Raji (cell line): Measurements from ENCODE around the gene RAC3.

ENCODE experiments used
- POLR2A ChIP-seq: IDR thresholded peaks from 2 replicates; pipeline ENCODE4 v1.6.1; 2011; ENCODE audit warnings: low read depth, low read length, control low read depth; ENCODE audit not compliant: insufficient read depth

RAC3 gene

DNA sequence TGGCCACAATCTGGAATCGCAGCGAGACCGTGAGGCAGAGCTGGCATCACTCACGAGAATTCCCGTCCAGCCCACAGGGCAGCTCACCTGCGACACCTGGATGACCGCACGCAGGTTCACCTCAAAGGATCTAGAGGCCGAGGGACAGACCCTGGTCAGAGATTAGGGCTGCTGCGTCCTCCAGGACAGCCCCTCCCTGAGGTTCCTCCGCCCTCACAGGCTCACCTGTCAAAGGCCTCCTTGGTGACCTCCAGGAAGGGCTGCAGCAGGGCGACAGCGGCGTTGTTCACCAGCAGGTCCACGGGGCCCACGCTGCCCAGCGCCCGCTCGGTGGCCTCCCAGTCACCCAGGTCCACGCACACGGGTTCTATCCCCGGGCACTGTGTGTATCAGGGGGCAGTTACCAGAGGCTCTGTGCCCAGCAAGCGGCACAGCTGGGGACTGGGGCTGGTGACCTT is 5.2 kb downstream of the RAC3 start:
- no peak for TF ChIP-seq POLR2A

GRCh38 chr17:82037092-82037888 is 5.8 kb downstream of the RAC3 start, which contains the start of gene DCXR:
Gene DCXR, minus strand, starts transcription at chr17:82037697. Its CDS starts 15 bp downstream, at chr17:82037682.
- TF ChIP-seq POLR2A = peak; percentile 97

GRCh38 chr17:82037889-82038195 is 6.4 kb downstream of the RAC3 start:
- TF ChIP-seq POLR2A = no peak

- TF ChIP-seq POLR2A = no peak
Measured at GRCh38 chr17:82039695-82040299, 8.3 kb downstream of the RAC3 start.

DNA sequence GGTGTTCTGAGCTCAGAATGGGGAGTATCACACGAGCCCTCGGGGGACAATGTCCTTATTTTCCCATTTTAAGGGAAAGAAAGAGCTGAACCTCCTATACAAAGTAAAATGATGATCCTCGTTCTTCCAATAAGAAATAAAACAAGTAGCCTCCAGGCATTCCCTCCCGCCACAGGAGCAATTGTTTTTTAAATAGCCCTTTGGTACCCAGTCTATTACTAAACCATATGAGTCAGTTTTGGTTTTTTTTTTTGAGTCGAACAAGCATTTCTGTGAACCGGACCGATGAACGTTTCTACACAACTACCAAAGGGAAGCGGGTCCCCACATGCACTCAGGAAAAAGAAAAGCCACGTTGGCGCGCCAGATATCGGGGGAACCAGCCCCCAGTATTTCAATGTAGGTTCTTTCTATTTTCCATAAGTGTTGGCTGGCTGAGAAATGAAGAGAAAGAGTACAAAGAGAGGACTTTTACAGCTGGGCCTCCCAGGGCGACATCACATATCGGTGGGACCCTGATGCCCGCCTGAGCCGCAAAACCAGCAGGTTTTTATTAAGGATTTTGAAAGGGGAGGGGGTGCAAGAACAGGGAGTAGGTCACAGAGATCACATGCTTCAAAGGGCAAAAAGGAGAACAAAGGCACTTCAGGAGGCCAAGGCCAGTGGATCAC is 9.8 kb downstream of the RAC3 start:
- TF ChIP-seq POLR2A = no peak

- TF ChIP-seq POLR2A = no peak
Measured at GRCh38 chr17:82042649-82043048, 11.2 kb downstream of the RAC3 start.

DNA sequence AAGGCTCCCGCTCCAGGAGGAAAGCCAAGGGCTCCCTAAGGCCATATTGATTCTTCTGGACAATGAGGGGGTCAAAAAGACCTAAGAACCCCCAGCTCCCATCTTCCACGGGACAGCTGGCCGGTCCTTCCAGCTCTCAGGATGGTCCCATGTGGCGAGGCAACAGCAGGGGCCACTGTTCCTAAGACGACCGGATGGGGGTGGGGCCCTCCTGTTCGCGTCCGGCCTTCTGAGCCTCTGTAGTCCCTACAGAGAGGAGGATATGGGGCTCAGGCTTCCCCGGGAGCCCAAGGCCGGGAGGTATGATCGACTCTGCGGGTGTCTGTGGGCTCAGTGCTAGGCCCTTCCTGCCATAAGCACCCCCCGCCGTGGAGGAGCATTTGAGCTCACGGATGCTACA is 12.0 kb downstream of the RAC3 start:
- no peak for TF ChIP-seq POLR2A

DNA sequence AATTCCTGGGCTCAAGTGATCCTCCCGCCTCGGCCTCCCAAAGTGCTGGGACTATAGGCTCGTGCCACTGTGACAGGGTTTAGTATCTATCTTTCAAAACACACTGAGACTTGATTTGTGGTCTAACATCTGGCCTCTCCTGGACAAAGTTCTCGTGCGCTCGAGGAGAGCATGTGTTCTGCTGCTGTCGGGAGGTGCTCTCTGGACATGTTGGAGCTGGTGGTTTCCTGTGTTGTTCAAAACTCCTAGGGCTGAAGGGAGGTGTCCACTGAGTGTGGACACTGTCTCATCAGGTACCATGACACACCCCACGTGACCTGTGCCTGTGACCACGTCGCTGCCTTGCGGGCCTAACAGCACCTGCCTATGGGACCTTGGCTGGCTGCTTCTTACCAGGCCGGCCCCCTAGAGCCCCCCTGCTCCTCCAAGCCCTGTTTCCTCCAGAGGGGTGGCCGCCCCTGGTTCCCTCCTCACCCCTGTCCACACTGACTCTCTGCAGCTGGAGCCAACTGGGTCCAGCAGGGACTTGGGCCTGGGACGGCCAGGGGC is 14.5 kb downstream of the RAC3 start:
- no peak for TF ChIP-seq POLR2A

DNA sequence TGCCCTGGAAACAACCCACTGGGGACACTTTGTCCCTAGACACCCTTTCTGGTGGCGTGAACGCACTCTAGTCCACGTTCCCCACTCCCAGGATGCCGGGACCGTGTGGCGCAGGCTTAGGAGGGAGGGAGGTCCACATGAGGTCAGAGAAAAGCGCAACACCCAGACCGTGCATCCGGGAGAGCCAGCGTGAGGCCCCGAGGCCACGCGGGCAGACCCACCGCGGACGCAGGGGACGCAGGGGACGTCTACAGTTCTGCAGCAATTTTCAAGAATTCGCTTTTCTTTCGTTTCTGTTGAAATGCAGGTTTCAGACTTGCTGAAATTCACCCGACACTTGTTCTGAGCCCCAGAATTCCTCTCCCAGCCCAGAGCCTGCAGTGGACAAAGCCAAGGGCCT is 15.4 kb downstream of the RAC3 start:
- no peak for TF ChIP-seq POLR2A

GRCh38 chr17:82047379-82047778 is 15.9 kb downstream of the RAC3 start:
- TF ChIP-seq POLR2A = no peak

DNA sequence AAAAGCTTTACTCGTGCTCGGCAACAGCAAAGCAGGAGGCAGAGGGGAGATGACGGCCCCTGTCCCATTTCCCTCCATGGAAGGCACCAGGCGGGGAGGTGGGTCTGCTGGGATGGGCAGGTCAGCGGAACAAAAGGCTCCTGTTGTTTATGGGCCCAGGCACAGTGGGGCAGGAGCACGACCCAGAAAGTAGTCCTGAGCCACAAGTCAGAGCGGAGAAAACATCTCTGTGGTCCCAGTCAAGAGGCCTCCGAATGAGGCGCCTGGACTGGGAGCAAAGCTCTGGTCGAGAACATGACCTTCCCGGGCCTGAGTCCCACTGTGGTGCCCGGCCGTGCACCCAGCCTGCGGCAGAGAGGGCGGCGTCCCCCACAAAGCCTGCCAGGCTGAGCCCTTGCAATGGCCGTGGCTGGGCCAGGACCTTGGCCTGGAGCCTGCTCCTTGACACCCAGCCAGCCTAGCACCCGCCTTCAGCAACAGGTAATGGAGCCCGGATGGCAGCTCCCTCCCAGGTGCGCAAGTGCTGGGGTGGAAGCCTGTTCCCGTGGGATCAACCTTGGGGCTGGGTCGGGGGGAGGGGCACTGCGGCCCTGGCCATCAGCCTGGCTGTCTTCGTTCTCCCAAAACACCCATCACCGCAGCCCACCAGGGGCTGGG is 16.6 kb downstream of the RAC3 start:
- TF ChIP-seq POLR2A = no peak

DNA sequence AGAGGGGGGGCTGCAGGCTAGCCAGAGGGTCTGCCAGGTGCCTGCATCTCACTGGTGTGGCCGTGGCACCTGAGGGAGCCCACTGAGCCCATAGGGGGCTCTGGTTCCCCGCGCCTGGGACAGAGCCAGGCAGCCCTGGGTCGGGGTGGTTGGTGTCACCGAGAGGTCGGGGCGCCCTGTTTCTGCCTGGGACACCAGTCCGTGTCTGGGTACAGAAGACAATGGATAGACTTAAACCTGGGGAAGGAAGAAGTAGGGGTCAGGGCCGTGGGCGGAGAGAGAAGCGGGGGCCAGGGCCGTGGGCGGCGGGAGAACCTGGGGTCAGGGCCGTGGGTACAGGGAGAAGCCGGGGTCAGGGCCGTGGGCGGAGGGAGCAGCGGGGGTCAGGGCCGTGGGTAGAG is 17.1 kb downstream of the RAC3 start:
- TF ChIP-seq POLR2A = no peak

GRCh38 chr17:82049106-82049505 is 17.6 kb downstream of the RAC3 start:
- no peak for TF ChIP-seq POLR2A

GRCh38 chr17:82049521-82049971 is 18.1 kb downstream of the RAC3 start:
- no peak for TF ChIP-seq POLR2A

- TF ChIP-seq POLR2A = no peak
Measured at GRCh38 chr17:82050152-82050760, 18.8 kb downstream of the RAC3 start.
